ENCODE data around the gene PRKAG1. TPM values are rescaled to one million over a fixed set of nuclear protein-coding genes. Genes with fewer than 3 reads are reported as not detected.

PRKAG1 gene
- total RNA-seq, 2 donors from 2014 or later = 63.4 to 70.3 TPM

- no peaks in the 10 kb centered on the region for H3K27me3 Mint-ChIP-seq
- H3K27ac Mint-ChIP-seq = no peak overlapping the region
- ATAC-seq (no peak), DNase-seq (ENCODE audit: low spot score) (no peak)
- no peak overlapping the region for H3K4me3 Mint-ChIP-seq
- no peaks in the 10 kb centered on the region for H3K9me3 Mint-ChIP-seq
- peaks cover 13% of the 10 kb centered on the region for H3K36me3 Mint-ChIP-seq
- peaks cover 0 to 4% of the 10 kb centered on the region in 2 donors for H3K4me1 Mint-ChIP-seq (ENCODE audit: low read depth in 2 of 2)
Measured at GRCh38 chr12:49041881-49042484, 23.4 kb upstream of the PRKAG1 start.

- Mint-ChIP-seq H3K9me3 (no peaks in the 10 kb centered on the region), H3K27me3 (no peaks in the 10 kb centered on the region), H3K27ac (no peak overlapping the region), H3K4me1 (ENCODE audit: low read depth in 2 of 2) (peaks cover 0 to 8% of the 10 kb centered on the region in 2 donors), H3K4me3 (no peak overlapping the region), H3K36me3 (peaks cover 17% of the 10 kb centered on the region)
- DNase-seq (ENCODE audit: low spot score) = no peak
- ATAC-seq = no peak
Measured at GRCh38 chr12:49041036-49041880, 22.7 kb upstream of the PRKAG1 start.

GRCh38 chr12:49040364-49040855 lies 21.8 kb upstream of the PRKAG1 start:
- H3K4me3 Mint-ChIP-seq = no peak overlapping the region
- DNase-seq (ENCODE audit: low spot score) (no peak), ATAC-seq (no peak)
- H3K27ac Mint-ChIP-seq = no peak overlapping the region
- H3K4me1 Mint-ChIP-seq (ENCODE audit: low read depth in 2 of 2) = peaks cover 0 to 8% of the 10 kb centered on the region in 2 donors
- H3K36me3 Mint-ChIP-seq = peaks cover 17% of the 10 kb centered on the region
- no peaks in the 10 kb centered on the region for H3K9me3 Mint-ChIP-seq
- no peaks in the 10 kb centered on the region for H3K27me3 Mint-ChIP-seq

DNA sequence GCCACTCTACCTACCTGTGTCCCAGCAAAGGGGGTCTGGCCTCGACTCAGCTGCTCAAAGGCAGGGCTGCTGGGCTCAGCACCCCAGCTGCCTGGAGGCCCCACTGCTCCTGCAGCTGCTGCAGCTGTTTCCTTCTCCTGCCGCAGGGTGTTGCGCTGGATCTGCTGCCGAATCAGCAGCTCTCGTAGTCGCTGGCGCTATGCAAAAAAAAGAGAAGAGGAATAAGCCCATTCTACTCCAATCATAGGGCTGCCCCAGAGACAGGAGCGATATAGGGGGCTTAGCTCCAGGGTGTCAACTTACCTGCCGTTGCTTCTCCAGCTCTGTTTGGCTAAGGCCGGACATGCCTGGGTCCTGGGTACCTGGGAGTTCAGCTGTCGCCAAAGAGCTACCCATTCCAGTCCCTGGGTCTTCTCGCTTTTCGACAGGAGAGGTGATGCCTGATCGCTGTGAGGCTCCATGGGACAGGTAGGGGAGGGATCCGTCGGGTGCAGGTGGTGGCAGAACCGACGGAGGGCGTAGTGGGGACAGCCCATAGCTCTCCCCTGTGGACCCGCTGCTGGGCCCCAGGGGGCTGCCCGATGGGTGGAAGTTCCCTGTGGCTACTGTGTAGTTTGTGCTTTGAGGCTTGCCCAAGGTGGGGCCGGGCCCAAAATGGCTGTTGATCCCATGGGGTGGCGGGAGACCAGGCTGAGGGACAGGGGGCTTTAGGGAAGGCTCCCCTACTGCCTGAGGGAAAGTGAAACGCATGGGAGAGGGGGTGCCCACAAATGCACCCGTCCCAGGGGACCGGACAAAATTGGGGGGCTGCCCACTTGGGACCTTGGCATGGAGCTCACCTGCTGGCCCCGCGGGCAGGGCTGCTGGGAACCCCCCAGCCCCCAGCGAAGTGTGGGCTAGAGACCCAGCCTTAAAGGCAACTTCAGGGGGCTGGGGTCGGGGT lies 21.1 kb upstream of the PRKAG1 start:
- Mint-ChIP-seq H3K4me3 (no peak overlapping the region), H3K9me3 (no peaks in the 10 kb centered on the region), H3K36me3 (peaks cover 17% of the 10 kb centered on the region), H3K27me3 (no peaks in the 10 kb centered on the region), H3K4me1 (ENCODE audit: low read depth in 2 of 2) (peaks cover 0 to 8% of the 10 kb centered on the region in 2 donors), H3K27ac (no peak overlapping the region)
- DNase-seq (ENCODE audit: low spot score) (no peak), ATAC-seq (no peak)

- H3K27ac Mint-ChIP-seq = no peak overlapping the region
- peaks cover 14% of the 10 kb centered on the region for H3K36me3 Mint-ChIP-seq
- no peaks in the 10 kb centered on the region for H3K27me3 Mint-ChIP-seq
- H3K4me3 Mint-ChIP-seq = no peak overlapping the region
- DNase-seq (ENCODE audit: low spot score) (no peak), ATAC-seq (no peak)
- peaks cover 0 to 6% of the 10 kb centered on the region in 2 donors for H3K4me1 Mint-ChIP-seq (ENCODE audit: low read depth in 2 of 2)
- H3K9me3 Mint-ChIP-seq = no peaks in the 10 kb centered on the region
Measured at GRCh38 chr12:49038291-49038955, 19.8 kb upstream of the PRKAG1 start.

DNA sequence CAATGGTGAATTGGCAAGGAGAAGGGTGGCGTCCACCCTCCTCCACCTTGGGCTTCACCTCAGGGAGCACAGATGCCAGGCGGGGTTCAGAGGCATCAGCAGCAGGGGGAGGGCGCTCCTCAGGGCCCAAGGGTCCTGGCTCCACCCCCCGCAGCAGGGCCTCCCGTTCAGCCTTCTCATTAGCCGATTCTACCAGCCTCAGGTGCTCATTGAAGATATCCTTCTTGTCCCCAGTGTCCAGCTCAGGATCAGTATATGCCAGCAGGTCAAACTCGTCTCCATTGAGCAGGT lies 19.3 kb upstream of the PRKAG1 start:
- Mint-ChIP-seq H3K27me3 (no peaks in the 10 kb centered on the region), H3K9me3 (no peaks in the 10 kb centered on the region), H3K4me3 (no peak overlapping the region), H3K36me3 (peaks cover 14% of the 10 kb centered on the region), H3K27ac (no peak overlapping the region), H3K4me1 (ENCODE audit: low read depth in 2 of 2) (peaks cover 0 to 6% of the 10 kb centered on the region in 2 donors)
- ATAC-seq (no peak), DNase-seq (ENCODE audit: low spot score) (no peak)

DNA sequence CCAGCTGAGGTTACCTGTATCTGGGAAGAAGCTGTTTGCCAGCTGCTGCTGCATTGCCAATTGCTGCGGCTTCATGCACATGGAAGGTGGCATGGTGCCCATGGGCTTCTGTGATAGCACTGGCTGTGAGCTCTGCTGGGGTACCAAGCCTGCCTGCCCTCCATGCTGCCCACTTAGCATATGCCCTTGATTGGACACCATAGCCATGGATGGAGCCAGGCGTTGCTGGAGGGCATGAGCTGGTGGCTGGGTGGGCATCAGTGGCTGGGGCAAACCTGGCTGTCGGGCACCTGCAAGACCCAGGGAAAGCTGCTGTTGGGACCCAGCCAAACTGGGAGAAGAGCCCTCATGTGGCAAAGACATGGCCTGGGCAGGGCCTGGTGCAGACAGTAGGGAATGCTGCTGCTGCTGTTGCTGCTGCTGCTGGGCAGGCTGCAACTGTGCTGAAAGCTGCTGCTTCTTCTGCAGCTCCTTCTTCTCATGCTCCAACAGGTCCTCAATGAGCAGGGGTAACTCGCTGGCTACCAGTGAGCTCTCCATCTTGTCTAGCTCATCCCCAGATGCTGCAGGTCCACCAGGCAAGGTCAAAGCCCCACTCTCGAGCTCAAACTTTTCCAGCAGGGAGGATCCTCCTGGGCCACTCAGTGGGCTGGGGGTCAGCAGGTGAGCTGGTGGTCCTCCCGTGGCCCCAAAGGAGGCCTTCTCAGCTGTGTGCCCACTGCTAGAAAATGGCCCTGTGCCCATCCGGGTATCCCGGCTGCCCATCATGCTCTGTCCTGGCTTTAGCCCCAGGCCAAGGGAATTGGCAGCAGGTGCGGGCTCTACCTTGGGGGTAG lies 18.8 kb upstream of the PRKAG1 start:
- ATAC-seq = no peak
- no peaks in the 10 kb centered on the region for H3K9me3 Mint-ChIP-seq
- no peaks in the 10 kb centered on the region for H3K27me3 Mint-ChIP-seq
- H3K36me3 Mint-ChIP-seq = peaks cover 14% of the 10 kb centered on the region
- H3K27ac Mint-ChIP-seq = no peak overlapping the region
- no peak for DNase-seq (ENCODE audit: low spot score)
- no peak overlapping the region for H3K4me3 Mint-ChIP-seq
- H3K4me1 Mint-ChIP-seq (ENCODE audit: low read depth in 2 of 2) = peaks cover 0 to 6% of the 10 kb centered on the region in 2 donors

DNA sequence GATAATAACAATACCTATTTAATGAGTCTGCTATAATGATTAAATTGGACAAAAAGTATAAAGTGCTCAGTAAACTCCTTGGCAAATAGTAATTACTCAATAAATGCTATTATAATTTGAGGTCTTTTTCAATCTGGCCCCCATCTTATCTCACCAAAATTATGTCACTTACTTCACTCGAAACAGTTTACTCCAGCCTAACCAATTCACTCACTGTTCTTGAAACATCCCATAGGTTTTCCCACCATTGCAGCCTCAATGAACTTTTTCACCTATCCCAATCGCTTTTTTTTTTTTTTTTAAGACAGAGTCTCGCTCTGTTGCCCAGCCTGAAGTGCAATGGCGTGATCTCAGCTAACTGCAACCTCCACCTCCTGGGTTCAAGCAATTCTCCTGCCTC lies 17.5 kb upstream of the PRKAG1 start:
- peaks cover 0 to 6% of the 10 kb centered on the region in 2 donors for H3K4me1 Mint-ChIP-seq (ENCODE audit: low read depth in 2 of 2)
- no peak for ATAC-seq
- peaks cover 14% of the 10 kb centered on the region for H3K36me3 Mint-ChIP-seq
- H3K9me3 Mint-ChIP-seq = no peaks in the 10 kb centered on the region
- H3K27ac Mint-ChIP-seq = peak overlapping the region in 1 of 2 donors; percentile 43
- H3K4me3 Mint-ChIP-seq = no peak overlapping the region
- no peak for DNase-seq (ENCODE audit: low spot score)
- H3K27me3 Mint-ChIP-seq = no peaks in the 10 kb centered on the region

DNA sequence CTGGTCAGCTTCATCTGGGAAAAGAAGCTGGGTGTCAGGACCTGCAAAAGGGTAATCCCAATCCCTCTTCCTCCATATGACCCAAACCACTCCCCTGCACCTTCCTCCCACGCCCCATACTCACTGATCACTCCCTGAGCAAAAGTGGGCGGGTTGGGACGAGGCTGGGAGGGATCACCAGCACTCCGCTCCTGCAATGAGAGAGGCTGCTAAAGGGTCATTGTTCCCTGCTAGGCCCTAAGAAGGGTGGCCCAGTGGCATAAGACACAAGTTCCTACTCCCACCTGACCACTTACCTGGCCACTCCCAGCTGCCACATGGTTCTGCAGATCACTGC lies 15.7 kb upstream of the PRKAG1 start:
- Mint-ChIP-seq H3K9me3 (no peaks in the 10 kb centered on the region), H3K27ac (no peak overlapping the region), H3K36me3 (peaks cover 14% of the 10 kb centered on the region), H3K4me3 (no peak overlapping the region), H3K27me3 (no peaks in the 10 kb centered on the region), H3K4me1 (ENCODE audit: low read depth in 2 of 2) (peaks cover 0 to 6% of the 10 kb centered on the region in 2 donors)
- DNase-seq (ENCODE audit: low spot score) (peak; percentile 2), ATAC-seq (no peak)

DNA sequence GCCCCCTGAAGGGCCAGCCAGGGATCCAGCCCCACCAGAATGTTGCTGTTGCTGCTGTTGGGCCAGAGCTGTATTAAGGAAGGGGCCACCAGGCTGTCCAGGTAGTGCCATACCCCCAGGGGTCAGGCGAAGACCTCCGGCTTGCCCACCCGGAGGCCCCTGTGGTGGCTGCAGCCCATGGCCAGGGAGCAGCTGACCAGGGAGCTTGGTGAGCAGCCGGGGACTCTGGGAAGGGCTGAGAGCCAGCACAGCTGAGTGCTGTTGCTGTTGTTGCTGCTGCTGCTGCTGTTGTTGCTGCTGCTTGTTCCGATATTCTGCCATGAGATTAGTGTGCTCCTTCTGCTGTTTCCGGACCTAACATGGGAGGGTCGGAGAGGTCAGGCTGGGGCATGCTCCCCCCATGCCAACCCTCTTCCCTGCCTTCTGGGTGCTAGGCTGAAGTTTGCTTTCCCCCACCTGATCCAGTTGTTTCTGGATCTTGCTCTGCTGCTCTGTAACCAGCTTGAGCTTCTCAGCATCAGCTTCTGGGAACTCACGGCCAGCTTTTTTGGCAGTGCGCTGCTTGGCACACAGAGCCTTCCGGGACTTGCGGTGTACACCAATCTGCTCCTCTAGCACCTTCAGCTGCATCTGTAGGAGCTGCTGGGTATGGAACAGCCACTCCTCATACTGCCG lies 15.2 kb upstream of the PRKAG1 start:
- ATAC-seq = peak in 1 of 2 donors; percentile 26
- peaks cover 11% of the 10 kb centered on the region for H3K36me3 Mint-ChIP-seq
- peaks cover 0 to 6% of the 10 kb centered on the region in 2 donors for H3K4me1 Mint-ChIP-seq (ENCODE audit: low read depth in 2 of 2)
- no peaks in the 10 kb centered on the region for H3K9me3 Mint-ChIP-seq
- no peak overlapping the region for H3K4me3 Mint-ChIP-seq
- DNase-seq (ENCODE audit: low spot score) = peak; percentile 28
- no peaks in the 10 kb centered on the region for H3K27me3 Mint-ChIP-seq
- H3K27ac Mint-ChIP-seq = no peak overlapping the region

DNA sequence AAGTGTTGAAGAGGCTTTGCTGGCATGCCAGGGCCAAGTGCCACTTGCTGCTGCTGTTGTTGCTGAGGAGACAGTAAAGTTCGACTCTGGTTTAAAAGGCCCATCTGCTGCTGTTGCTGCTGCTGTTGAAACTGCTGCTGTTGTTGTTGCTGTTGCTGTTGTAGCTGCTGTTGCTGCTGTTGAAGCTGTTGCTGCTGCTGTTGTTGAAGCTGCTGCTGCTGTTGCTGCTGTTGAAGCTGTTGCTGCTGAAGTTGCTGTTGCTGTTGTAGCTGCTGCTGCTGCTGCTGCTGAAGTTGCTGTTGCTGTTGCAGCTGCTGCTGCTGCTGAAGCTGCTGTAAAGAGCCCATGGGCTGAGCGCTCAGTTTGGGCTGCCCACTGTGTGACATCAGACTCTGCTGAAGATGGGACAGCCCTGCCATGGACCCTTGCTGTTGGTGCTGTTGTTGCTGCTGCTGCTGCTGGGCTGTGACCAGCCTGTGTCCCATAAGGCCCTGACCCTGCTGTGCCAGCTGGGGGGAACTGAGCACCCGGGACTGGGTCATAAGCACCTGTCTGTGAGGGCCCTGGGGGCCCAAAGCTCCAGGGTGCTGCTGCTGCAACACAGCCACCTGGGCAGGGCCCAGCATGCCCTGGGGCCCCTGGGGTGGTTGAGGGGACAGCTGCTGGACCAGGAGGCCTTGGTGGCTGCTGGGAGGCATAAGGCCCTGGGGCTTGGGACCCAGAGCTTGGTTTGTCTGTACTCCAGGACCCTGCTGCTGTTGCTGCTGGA lies 14.3 kb upstream of the PRKAG1 start:
- ATAC-seq = no peak
- Mint-ChIP-seq H3K27me3 (no peaks in the 10 kb centered on the region), H3K36me3 (peaks cover 12% of the 10 kb centered on the region), H3K27ac (peak overlapping the region in 1 of 2 donors; percentile 47), H3K4me3 (no peak overlapping the region), H3K4me1 (ENCODE audit: low read depth in 2 of 2) (peaks cover 0 to 6% of the 10 kb centered on the region in 2 donors), H3K9me3 (no peaks in the 10 kb centered on the region)
- DNase-seq (ENCODE audit: low spot score) = peak; percentile 42

DNA sequence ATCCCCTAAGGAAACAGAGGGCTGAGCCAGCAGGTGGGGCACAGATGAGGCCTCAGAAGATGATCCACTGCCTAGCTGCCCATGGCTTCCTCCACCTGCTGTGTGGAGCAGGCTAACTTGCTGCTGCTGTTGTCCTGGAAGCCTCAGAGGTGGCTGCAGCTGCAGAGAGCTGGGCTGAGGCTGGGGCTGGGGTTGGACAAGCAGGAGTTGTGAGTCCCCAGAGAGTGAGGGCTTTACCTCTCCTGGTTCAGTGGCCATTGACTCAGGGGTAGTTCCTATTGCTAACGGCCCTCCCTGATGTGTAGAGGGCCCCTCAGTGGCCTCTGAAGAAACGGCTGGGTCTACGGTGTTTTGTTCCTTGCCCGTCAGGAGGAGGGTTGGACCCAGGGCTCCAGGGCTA lies 13.7 kb upstream of the PRKAG1 start:
- ATAC-seq = peak in 1 of 2 donors; percentile 15
- no peaks in the 10 kb centered on the region for H3K9me3 Mint-ChIP-seq
- DNase-seq (ENCODE audit: low spot score) = no peak
- peaks cover 0 to 6% of the 10 kb centered on the region in 2 donors for H3K4me1 Mint-ChIP-seq (ENCODE audit: low read depth in 2 of 2)
- H3K4me3 Mint-ChIP-seq = no peak overlapping the region
- no peaks in the 10 kb centered on the region for H3K27me3 Mint-ChIP-seq
- H3K27ac Mint-ChIP-seq = no peak overlapping the region
- H3K36me3 Mint-ChIP-seq = peaks cover 16% of the 10 kb centered on the region

All from natural killer cell treated with Interleukin-12 subunit alpha and Interleukin-12 subunit beta and Interleukin-15 and Interleukin-18, amount 100 ng/mL, for 72 hours (primary cell).